HCT116 (cell line): ENCODE measurements around the gene GAS2. TPM values are rescaled to one million over a fixed set of nuclear protein-coding genes. Genes with fewer than 3 reads are reported as not detected.

Experiments
- EGR1 ChIP-seq: IDR thresholded peaks from 2 replicates; pipeline ENCODE4 v1.6.1; 2012; ENCODE audit warnings: low read depth
- ELF1 ChIP-seq: IDR thresholded peaks from 2 replicates; pipeline ENCODE4 v1.6.1; 2012; ENCODE audit warnings: low read depth, borderline replicate concordance
- EZH2 ChIP-seq: fragments of 200-600 bp; sonication (generic); IDR thresholded peaks from 2 replicates; pipeline ENCODE4 v1.6.1; 2017; ENCODE audit warnings: antibody characterized with exemption, mixed run types
- JUND ChIP-seq: IDR thresholded peaks from 2 replicates; pipeline ENCODE4 v1.6.1; 2012
- POLR2AphosphoS5 ChIP-seq: IDR thresholded peaks from 2 replicates; pipeline ENCODE4 v1.6.1; 2011; ENCODE audit warnings: mild to moderate bottlenecking, low read depth, low read length, moderate library complexity
- RAD21 ChIP-seq: IDR thresholded peaks from 2 replicates; pipeline ENCODE4 v1.6.1; 2012; ENCODE audit warnings: low read depth, mild to moderate bottlenecking
- SRF ChIP-seq: IDR thresholded peaks from 2 replicates; pipeline ENCODE4 v1.6.1; 2012; ENCODE audit warnings: low read depth
- TCF7L2 ChIP-seq: IDR thresholded peaks from 2 replicates; pipeline ENCODE4 v1.7.0; 2011; ENCODE audit warnings: borderline replicate concordance, inconsistent platforms; ENCODE audit not compliant: insufficient read depth, insufficient read length; ENCODE audit errors: extremely low read depth
- ZFX ChIP-seq: fragments of 450-650 bp; IDR thresholded peaks from 2 replicates; pipeline ENCODE4 v1.6.1; 2017
- total RNA-seq: library from RNA; stranded (reverse); gene quantifications from one replicate; pipeline ENCODE4 v1.2.1, GENCODE V29; 2021; ENCODE audit not compliant: unreplicated experiment
- TF ChIP-seq, protein P1 (sequence below): IDR thresholded peaks from 2 replicates; pipeline ENCODE4 v1.6.1; 2011; ENCODE audit warnings: mild to moderate bottlenecking, low read length, moderate library complexity; ENCODE audit not compliant: insufficient replicate concordance; ENCODE audit errors: extremely low read depth
- TF ChIP-seq, protein P2 (sequence below), 3 experiments: fragments of 200-600 bp in 1 of 3; sonication (generic) in 1 of 3; IDR thresholded peaks in 2 of 3; conservative IDR thresholded peaks in 1 of 3; 2 replicates each; pipeline ENCODE4 v1.5.1; 2012 to 2017; ENCODE audit warnings: low read depth in 2 of 3, low read length in 2 of 3, antibody characterized with exemption in 1 of 3, borderline replicate concordance in 1 of 3, control low read depth in 1 of 3, mild to moderate bottlenecking in 1 of 3, mixed read lengths in 1 of 3, mixed run types in 1 of 3, moderate library complexity in 1 of 3; ENCODE audit not compliant: insufficient read depth in 1 of 3
- TF ChIP-seq, protein P3 (sequence below): IDR thresholded peaks from 2 replicates; pipeline ENCODE4 v1.6.1; 2012

The GAS2 gene
- total RNA-seq, 1 experiment from 2014 or later, result not detected

DNA sequence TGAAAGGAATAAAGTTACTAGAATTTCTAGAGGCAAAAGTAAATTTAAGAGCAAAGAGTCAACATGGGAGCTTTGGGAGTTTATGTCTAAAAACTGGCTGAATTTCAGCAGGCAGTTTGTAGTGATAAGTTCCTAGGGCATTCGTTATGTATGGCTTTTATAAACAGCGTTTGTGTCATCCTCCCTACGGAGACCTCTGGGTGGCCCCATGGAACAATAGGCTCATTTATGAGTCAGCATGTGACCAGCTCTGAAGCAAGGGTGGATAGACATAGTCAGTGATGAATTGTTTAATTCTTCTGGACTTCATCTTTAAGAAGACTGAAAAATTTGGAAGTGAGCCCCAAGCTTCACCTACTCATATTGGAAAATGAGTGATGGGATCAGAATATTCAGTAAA lies 126.1 kb downstream of the GAS2 start (continued):
- TF ChIP-seq POLR2AphosphoS5 (no peak), JUND (peak; percentile 61), RAD21 (no peak), SRF (no peak), EZH2 (no peak), TCF7L2 (no peak), ZFX (no peak), EGR1 (no peak), ELF1 (no peak)
- TF ChIP-seq, protein P1, sequence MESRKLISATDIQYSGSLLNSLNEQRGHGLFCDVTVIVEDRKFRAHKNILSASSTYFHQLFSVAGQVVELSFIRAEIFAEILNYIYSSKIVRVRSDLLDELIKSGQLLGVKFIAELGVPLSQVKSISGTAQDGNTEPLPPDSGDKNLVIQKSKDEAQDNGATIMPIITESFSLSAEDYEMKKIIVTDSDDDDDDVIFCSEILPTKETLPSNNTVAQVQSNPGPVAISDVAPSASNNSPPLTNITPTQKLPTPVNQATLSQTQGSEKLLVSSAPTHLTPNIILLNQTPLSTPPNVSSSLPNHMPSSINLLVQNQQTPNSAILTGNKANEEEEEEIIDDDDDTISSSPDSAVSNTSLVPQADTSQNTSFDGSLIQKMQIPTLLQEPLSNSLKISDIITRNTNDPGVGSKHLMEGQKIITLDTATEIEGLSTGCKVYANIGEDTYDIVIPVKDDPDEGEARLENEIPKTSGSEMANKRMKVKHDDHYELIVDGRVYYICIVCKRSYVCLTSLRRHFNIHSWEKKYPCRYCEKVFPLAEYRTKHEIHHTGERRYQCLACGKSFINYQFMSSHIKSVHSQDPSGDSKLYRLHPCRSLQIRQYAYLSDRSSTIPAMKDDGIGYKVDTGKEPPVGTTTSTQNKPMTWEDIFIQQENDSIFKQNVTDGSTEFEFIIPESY, result no peak
- TF ChIP-seq, protein P2, sequence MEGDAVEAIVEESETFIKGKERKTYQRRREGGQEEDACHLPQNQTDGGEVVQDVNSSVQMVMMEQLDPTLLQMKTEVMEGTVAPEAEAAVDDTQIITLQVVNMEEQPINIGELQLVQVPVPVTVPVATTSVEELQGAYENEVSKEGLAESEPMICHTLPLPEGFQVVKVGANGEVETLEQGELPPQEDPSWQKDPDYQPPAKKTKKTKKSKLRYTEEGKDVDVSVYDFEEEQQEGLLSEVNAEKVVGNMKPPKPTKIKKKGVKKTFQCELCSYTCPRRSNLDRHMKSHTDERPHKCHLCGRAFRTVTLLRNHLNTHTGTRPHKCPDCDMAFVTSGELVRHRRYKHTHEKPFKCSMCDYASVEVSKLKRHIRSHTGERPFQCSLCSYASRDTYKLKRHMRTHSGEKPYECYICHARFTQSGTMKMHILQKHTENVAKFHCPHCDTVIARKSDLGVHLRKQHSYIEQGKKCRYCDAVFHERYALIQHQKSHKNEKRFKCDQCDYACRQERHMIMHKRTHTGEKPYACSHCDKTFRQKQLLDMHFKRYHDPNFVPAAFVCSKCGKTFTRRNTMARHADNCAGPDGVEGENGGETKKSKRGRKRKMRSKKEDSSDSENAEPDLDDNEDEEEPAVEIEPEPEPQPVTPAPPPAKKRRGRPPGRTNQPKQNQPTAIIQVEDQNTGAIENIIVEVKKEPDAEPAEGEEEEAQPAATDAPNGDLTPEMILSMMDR (IDR thresholded peaks at IDR 0.05 in 2 of 3, conservative IDR thresholded peaks at IDR 0.05 in 1 of 3; ENCODE audit: borderline replicate concordance in 1 of 3, insufficient read depth in 1 of 3, low read depth in 2 of 3, low read length in 2 of 3), result no peak
- TF ChIP-seq, protein P3, sequence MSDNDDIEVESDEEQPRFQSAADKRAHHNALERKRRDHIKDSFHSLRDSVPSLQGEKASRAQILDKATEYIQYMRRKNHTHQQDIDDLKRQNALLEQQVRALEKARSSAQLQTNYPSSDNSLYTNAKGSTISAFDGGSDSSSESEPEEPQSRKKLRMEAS, result no peak; the same call in 1 of the 2 replicates
